Astrocyte of the spinal cord (primary cell): ENCODE data around the gene GSG1.

ENCODE experiments used
- DNase-seq: peaks from one replicate; pipeline ENCODE4 v3.0.0; 2011; ENCODE audit warnings: low read depth, low spot score
- H3K4me3 ChIP-seq: 2 replicates; pipeline ENCODE4 v1.5.1; 2011; ENCODE audit warnings: low read depth, mild to moderate bottlenecking, low read length, moderate library complexity
- CTCF ChIP-seq: IDR thresholded peaks from 2 replicates; pipeline ENCODE4 v1.5.1; 2012; ENCODE audit warnings: low read depth, mild to moderate bottlenecking, low read length, inconsistent platforms
- in situ Hi-C: cut with HindIII; loops from 2 replicates; pipeline ENCODE4 v1.10.0; 2017; ENCODE audit warnings: low sequenced_read_pairs

GSG1 gene

GRCh38 chr12:13147688-13148484 is 44.4 kb upstream of the GSG1 start:
- no peak for DNase-seq
- in situ Hi-C loops = no loop called here
- TF ChIP-seq CTCF = no peak
- H3K4me3 ChIP-seq = no peak overlapping the region

GRCh38 chr12:13146336-13146938 is 43.0 kb upstream of the GSG1 start:
- DNase-seq = no peak
- no peak overlapping the region for H3K4me3 ChIP-seq
- in situ Hi-C loops = no loop called here
- TF ChIP-seq CTCF = no peak

GRCh38 chr12:13144266-13144828 is 40.9 kb upstream of the GSG1 start:
- H3K4me3 ChIP-seq = no peak overlapping the region

GRCh38 chr12:13142747-13143146 is 39.3 kb upstream of the GSG1 start:
- TF ChIP-seq CTCF = no peak
- no peak for DNase-seq
- H3K4me3 ChIP-seq = no peak overlapping the region
- in situ Hi-C loops = no loop called here

More at GRCh38 chr12:13144266-13144828, 40.9 kb upstream of the GSG1 start:
- DNase-seq = no peak
- in situ Hi-C loops = no loop called here
- TF ChIP-seq CTCF = no peak

- no peak overlapping the region for H3K4me3 ChIP-seq
- in situ Hi-C loops = no loop called here
- DNase-seq = no peak
- TF ChIP-seq CTCF = no peak
These were observed 38.2 kb upstream of the GSG1 start for GRCh38 chr12:13141686-13142085.

- no peak overlapping the region for H3K4me3 ChIP-seq
- in situ Hi-C loops = no loop called here
- DNase-seq = peak; percentile 90
- TF ChIP-seq CTCF = peak; percentile 29
These were observed 32.1 kb upstream of the GSG1 start for GRCh38 chr12:13135371-13136178.
